Measurements from ENCODE around the gene CANX.
A peak's percentile ranks its signal among the peaks of the same experiment; 100 is the strongest.

Gene CANX

DNA sequence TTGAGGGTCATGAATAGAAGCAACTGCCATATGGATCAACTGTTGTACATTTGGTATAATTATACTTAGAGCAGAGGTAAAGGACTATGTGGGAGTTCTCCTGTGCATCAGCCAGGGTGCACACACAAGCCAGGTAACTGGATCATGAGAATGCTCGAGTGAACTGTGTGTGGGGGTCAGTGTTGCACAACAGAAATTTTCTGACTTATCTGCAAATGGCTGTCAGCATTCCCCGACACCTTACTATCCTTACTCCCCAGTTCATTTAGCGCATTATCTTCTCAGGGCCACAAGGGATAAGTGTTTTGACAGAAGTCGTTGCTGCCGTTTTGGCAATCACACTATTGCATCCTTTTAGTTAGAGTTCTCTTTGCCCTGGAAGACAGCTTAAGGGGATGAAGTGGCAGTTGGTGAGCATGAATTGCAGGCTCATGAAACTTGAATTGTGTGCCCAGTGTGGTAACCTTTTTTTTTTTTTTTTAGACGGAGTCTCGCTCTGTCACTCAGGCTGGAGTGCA, 1.7 kb downstream of the CANX start:
- no peak for DNase-seq
- Mint-ChIP-seq H3K4me3 (peak overlapping the region; percentile 98), H3K27me3 (ENCODE audit: low read depth, poor library complexity) (no peaks in the 10 kb centered on the region), H3K9me3 (peaks cover 11% of the 10 kb centered on the region), H3K27ac (no peak overlapping the region), H3K36me3 (ENCODE audit: low read depth) (peaks cover 42% of the 10 kb centered on the region), H3K4me1 (peaks cover 59% of the 10 kb centered on the region)
- TF ChIP-seq, protein P1, sequence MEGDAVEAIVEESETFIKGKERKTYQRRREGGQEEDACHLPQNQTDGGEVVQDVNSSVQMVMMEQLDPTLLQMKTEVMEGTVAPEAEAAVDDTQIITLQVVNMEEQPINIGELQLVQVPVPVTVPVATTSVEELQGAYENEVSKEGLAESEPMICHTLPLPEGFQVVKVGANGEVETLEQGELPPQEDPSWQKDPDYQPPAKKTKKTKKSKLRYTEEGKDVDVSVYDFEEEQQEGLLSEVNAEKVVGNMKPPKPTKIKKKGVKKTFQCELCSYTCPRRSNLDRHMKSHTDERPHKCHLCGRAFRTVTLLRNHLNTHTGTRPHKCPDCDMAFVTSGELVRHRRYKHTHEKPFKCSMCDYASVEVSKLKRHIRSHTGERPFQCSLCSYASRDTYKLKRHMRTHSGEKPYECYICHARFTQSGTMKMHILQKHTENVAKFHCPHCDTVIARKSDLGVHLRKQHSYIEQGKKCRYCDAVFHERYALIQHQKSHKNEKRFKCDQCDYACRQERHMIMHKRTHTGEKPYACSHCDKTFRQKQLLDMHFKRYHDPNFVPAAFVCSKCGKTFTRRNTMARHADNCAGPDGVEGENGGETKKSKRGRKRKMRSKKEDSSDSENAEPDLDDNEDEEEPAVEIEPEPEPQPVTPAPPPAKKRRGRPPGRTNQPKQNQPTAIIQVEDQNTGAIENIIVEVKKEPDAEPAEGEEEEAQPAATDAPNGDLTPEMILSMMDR (IDR thresholded peaks at IDR 0.05) = no peak

DNA sequence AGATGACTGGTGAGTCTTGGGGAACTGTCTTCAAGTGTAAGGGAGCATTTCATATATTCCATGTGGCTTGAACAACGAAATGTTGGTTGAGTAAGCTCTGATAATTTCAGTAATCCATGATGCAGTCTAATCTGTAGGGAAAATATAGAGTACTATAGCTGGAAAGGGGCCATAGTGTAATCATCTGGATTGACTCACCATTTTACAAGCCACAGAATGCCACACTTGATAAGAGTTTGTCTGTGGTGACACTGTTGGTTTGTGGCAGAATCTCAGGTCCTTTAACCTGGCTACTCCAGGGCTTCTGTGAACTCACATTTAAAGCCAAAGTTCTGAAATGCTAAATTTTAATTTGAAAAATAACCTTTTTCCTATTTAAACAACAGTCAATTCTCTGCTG, 17.5 kb downstream of the CANX start:
- Mint-ChIP-seq H3K27ac (no peak overlapping the region), H3K9me3 (no peaks in the 10 kb centered on the region)

DNA sequence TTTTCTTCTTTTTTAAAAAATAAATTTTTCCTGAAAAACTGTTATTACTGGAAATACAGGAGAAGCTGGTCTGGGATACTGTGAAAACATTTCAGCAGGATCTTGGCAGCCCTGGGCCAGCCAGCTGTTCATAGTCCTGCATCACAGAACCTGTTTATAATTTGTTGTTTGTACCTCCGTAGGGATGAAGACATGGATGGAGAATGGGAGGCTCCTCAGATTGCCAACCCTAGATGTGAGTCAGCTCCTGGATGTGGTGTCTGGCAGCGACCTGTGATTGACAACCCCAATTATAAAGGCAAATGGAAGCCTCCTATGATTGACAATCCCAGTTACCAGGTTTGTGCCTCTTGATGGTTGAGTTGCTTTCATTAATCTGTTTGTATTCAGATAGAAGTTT, 21.5 kb downstream of the CANX start:
- TF ChIP-seq, protein P1 (IDR thresholded peaks at IDR 0.05) = no peak
- Mint-ChIP-seq H3K27ac (no peak overlapping the region), H3K4me3 (no peak overlapping the region), H3K27me3 (ENCODE audit: low read depth, poor library complexity) (no peaks in the 10 kb centered on the region), H3K36me3 (ENCODE audit: low read depth) (peaks cover 82% of the 10 kb centered on the region), H3K9me3 (no peaks in the 10 kb centered on the region), H3K4me1 (peaks cover 5% of the 10 kb centered on the region)
- DNase-seq = no peak

More for the DNA sequence above, 17.5 kb downstream of the CANX start:
- Mint-ChIP-seq H3K4me3 (no peak overlapping the region), H3K4me1 (peaks cover 5% of the 10 kb centered on the region), H3K27me3 (ENCODE audit: low read depth, poor library complexity) (no peaks in the 10 kb centered on the region), H3K36me3 (ENCODE audit: low read depth) (peaks cover 74% of the 10 kb centered on the region)
- DNase-seq = no peak
- TF ChIP-seq, protein P1 (IDR thresholded peaks at IDR 0.05) = no peak

DNA sequence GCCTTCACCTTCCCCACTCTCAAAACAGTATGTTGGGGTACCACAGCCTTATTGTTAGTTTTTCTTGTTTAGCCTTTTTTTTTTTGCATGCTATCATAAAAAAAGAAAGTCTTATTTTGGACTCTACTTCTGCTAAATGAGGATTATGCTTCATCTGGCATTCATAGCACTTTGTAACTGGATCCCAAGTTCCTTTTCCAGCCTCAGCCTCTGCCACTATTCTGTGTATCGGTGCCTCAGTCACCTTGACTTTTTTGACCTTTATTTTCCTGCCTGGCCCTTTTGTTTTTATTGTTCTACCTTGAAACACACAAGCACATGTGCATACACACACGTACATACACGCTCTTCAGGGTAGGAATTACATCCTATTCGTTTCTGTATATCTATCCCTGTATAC, 25.4 kb downstream of the CANX start:
- H3K27ac Mint-ChIP-seq = no peak overlapping the region
- peaks cover 71% of the 10 kb centered on the region for H3K36me3 Mint-ChIP-seq (ENCODE audit: low read depth)

DNA sequence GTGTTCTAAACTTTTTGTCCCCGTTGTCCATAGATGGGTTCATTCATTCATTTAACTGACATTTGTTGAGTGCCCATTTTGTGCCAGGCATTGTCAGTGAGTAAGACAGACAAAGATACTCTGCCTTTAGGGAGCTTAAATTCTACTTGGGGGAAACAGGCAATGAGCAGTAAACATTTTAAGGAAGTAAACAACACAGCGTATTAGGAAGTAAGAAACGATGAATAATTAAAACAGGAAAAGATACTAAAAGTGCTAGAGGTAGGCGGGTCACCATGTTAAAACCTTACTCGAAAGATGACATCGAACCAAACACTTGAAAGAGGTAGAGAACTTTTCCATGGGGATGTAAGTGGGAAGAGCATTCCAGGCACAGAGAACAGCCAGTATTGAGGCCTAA, 28.3 kb downstream of the CANX start:
- Mint-ChIP-seq H3K4me1 (no peaks in the 10 kb centered on the region), H3K4me3 (no peak overlapping the region), H3K36me3 (ENCODE audit: low read depth) (peaks cover 77% of the 10 kb centered on the region), H3K27ac (peak overlapping the region; percentile 3), H3K9me3 (no peaks in the 10 kb centered on the region), H3K27me3 (ENCODE audit: low read depth, poor library complexity) (no peaks in the 10 kb centered on the region)
- TF ChIP-seq, protein P1 (IDR thresholded peaks at IDR 0.05) = no peak
- DNase-seq = no peak

More for the DNA sequence above, 25.4 kb downstream of the CANX start:
- H3K27me3 Mint-ChIP-seq (ENCODE audit: low read depth, poor library complexity) = no peaks in the 10 kb centered on the region
- TF ChIP-seq, protein P1 (IDR thresholded peaks at IDR 0.05) = no peak
- no peaks in the 10 kb centered on the region for H3K9me3 Mint-ChIP-seq
- no peak overlapping the region for H3K4me3 Mint-ChIP-seq
- DNase-seq = no peak
- H3K4me1 Mint-ChIP-seq = no peaks in the 10 kb centered on the region

DNA sequence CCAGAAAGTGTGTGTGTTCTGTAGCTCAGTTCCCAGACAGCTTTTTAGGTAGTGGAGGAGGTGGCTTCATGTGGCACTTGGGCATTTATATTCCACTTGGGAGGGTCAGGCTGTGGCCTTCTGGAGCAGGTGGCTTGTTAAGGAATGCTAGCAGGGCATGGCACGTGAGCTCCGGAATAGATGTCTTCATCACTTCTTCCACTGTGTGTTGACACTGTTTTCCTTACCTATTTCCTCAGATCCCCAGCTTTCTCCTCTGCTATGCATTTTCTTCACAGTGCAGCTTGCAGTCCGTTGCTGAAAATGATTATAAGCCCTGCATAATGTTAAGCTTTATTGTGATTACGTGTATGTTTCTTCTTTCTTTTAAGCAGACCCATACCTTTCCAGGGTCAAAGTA, 30.5 kb downstream of the CANX start:
- Mint-ChIP-seq H3K27me3 (ENCODE audit: low read depth, poor library complexity) (no peaks in the 10 kb centered on the region), H3K9me3 (no peaks in the 10 kb centered on the region), H3K36me3 (ENCODE audit: low read depth) (peaks cover 58% of the 10 kb centered on the region), H3K4me3 (no peak overlapping the region), H3K27ac (no peak overlapping the region), H3K4me1 (peaks cover 5% of the 10 kb centered on the region)
- no peak for DNase-seq
- TF ChIP-seq, protein P1 (IDR thresholded peaks at IDR 0.05) = no peak
